ENCODE data around the gene CBX7.

Gene CBX7

GRCh38 chr22:39152511-39153219 lies at the start of gene CBX7:
Gene CBX7 (minus strand): TSS chr22:39152680. CDS start chr22:39152444, 236 bp downstream.
- DNase-seq: peak; percentile 87

GRCh38 chr22:39197578-39197977 lies 45.1 kb upstream of the CBX7 start:
- DNase-seq: no peak

- DNase-seq: no peak
Measured at GRCh38 chr22:39194098-39194497, 41.6 kb upstream of the CBX7 start.

- no peak for DNase-seq
Measured at GRCh38 chr22:39188809-39189208, 36.3 kb upstream of the CBX7 start.

- DNase-seq: no peak
Measured at GRCh38 chr22:39185601-39186012, 33.1 kb upstream of the CBX7 start.

- no peak for DNase-seq
Measured at GRCh38 chr22:39184586-39185577, 32.4 kb upstream of the CBX7 start.

GRCh38 chr22:39183991-39184585 lies 31.6 kb upstream of the CBX7 start:
- no peak for DNase-seq

GRCh38 chr22:39182478-39183030 lies 30.1 kb upstream of the CBX7 start:
- no peak for DNase-seq

GRCh38 chr22:39181778-39182177 lies 29.3 kb upstream of the CBX7 start:
- no peak for DNase-seq

GRCh38 chr22:39181356-39181755 lies 28.9 kb upstream of the CBX7 start:
- no peak for DNase-seq

GRCh38 chr22:39179841-39180335 lies 27.4 kb upstream of the CBX7 start:
- no peak for DNase-seq

- no peak for DNase-seq
Measured at GRCh38 chr22:39179401-39179827, 26.9 kb upstream of the CBX7 start.

GRCh38 chr22:39178206-39179111 lies 26.0 kb upstream of the CBX7 start:
- DNase-seq: no peak

- no peak for DNase-seq
Measured at GRCh38 chr22:39177791-39178190, 25.3 kb upstream of the CBX7 start.

- DNase-seq: no peak
Measured at GRCh38 chr22:39177456-39177775, 24.9 kb upstream of the CBX7 start.

- DNase-seq: no peak
Measured at GRCh38 chr22:39176714-39177455, 24.4 kb upstream of the CBX7 start.

GRCh38 chr22:39176143-39176713 lies 23.7 kb upstream of the CBX7 start:
- DNase-seq: no peak

- DNase-seq: no peak
Measured at GRCh38 chr22:39175353-39176142, 23.1 kb upstream of the CBX7 start.

- peak; percentile 44 for DNase-seq
Measured at GRCh38 chr22:39174498-39175352, 22.2 kb upstream of the CBX7 start.

Data from stimulated activated naive CD4-positive, alpha-beta T cell treated with Interleukin-2 at 50 U/mL for 16 hours (primary cell).